NOMO-1 (cell line): ENCODE measurements around the gene STARD10.

ENCODE experiments used
- DNase-seq, 2 experiments: peaks; one replicate each; lab custom pipeline; 2025; ENCODE audit not compliant: unreplicated experiment in 2 of 2; lab: John Stamatoyannopoulos, UW

STARD10 gene

DNA sequence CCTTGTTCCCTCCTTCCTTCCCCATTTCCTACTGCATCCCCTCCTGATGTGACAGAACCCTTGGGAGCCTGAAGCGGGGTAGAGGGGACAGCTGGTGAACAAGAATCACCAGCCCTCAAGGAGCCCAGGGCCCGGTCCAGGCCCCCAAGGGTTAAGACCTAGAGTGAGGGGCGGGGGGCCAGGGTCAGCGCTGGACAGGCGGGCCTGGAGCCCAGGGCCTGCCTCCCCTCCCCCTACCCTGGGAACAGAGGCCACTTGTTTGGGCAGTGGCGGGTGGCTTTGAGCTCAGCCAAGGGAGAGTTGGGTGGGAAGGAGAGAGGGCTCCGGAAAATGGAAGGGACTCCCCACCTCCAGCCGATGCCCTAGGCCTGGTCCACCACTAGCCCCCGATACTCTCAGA is 43.8 kb downstream of the STARD10 start:
- DNase-seq = no peak

- DNase-seq = no peak
Observed at GRCh38 chr11:72747289-72747855, 46.5 kb downstream of the STARD10 start.

DNA sequence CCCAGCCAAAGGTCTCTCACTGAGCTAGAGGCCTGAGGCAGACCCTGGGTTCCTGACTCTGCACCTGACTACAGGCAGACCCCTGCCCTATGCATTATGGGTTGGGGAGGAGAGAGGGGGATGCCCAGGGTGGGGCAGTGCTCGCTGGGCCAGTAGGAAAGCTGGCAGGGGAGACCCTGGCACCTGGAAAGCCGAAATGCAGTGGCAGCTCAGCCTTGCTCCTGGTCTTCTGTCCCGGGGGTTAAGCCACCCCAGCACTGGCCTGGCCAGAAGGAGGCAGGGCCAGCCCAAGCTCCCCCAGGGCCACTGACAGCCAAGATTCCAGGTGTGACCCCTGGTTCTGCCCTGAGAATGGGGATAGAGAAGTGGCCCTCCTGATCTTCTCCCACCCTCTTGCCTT is 47.0 kb downstream of the STARD10 start:
- no peak for DNase-seq

GRCh38 chr11:72745925-72746550 is 47.8 kb downstream of the STARD10 start:
- DNase-seq = no peak

DNA sequence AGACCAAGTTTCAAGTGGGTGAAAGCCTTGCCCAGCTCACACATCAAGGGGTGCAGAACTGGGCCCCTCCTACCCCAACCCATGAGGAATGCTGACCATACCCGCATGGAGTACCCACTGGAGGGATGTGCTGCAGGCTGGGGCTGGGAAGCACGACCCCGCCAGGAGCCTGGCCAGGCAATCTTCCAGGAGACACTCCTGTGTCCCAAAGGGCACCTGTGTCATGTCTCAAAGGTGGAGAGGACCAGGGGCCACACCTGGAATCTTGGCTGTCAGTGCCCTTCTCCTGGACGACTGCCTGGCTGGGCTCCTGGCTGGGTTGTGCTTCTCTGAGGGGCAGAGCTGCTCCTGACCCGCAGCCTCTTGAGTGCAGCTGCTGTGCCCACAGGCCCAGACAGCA is 48.3 kb downstream of the STARD10 start:
- no peak for DNase-seq

DNA sequence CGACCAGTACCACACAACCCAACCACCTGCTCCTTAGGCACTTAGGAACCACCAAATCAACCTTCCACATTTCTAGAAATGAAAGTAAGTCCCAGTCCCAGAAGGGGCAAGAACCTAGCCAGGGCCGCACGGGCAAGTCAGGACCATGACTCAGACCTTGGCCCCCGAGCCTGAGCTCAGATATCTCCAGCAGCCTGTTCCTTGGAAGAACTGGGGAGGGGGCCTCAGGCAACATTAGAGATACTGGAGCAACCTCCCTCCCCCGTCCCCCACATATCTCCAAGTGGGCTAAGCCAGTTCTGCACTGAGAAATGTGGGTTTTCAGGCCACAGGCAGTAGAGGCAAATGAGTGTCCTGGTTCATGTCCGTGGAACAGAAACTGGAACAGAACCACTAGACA is 49.4 kb downstream of the STARD10 start:
- no peak for DNase-seq

- peak in 1 of 2 experiments; percentile 17 for DNase-seq
Observed at GRCh38 chr11:72743321-72744221, 50.3 kb downstream of the STARD10 start.

- DNase-seq = no peak
Observed at GRCh38 chr11:72742513-72743320, 51.1 kb downstream of the STARD10 start.

GRCh38 chr11:72741849-72742512 is 51.9 kb downstream of the STARD10 start:
- peak; percentile 15 to 35 for DNase-seq

GRCh38 chr11:72741429-72741833 is 52.4 kb downstream of the STARD10 start:
- DNase-seq = peak; percentile 36 to 60

GRCh38 chr11:72740562-72741428 is 53.1 kb downstream of the STARD10 start:
- no peak for DNase-seq

GRCh38 chr11:72740060-72740424 is 53.8 kb downstream of the STARD10 start:
- DNase-seq = no peak

DNA sequence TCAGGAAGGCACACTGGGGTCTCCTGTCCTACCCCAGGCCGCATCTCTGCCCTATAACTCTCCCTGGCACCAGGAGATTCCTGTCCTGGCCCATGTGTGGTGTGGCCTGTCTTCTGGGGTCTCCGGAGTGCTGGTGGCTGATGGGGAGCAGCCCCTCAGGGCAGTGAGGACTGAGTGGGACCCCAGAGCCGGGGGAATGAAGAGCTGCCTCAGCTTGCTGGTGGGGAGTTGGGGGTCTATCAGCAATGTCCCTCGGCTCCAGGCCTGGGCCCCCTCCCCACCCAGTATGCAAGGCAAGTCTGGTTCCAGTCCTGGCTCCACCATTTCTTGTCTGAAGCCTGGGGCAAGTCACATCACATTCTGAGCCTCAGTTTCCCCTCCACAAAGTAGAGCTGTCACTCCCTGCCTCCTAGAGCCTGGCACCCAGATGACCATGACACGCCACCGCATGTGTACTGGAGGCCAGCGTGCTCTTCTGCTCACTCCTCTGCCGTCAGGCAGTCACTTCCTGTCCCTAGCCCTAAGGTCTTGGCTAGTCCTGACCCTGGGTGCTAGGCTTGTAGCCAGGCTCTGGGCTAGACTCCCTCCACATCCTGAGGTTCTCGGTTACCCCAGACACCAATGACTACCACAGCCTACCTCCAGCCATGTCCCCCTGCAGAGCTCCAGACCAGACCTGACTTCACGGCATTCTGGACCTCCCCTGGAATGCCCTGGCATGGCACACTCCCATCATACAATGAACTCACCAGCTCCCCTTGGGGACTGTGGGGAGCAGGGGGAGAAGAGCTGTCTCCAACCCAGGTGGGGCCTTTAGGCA is 54.4 kb downstream of the STARD10 start:
- no peak for DNase-seq

GRCh38 chr11:72738199-72739141 is 55.4 kb downstream of the STARD10 start:
- peak; percentile 77 to 84 for DNase-seq

DNA sequence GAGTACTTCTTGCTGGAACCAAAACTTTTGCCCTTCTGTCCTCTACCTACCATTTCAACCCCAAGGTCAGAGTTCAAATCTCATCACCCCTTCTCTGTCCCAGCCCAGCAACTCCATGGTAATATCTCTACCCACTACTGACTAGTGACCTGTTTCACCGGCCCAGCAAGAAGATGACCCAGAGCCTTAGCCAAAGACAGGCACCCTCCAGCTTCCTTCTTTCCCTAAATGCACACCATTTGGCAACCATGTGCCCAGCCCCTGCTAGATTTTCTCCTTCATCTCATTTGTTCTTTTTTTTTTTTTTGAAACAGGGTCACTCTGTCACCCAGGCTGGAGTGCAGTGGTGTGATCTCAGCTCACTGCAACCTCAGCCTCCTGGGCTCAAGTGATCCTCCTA is 56.5 kb downstream of the STARD10 start:
- DNase-seq = no peak

DNA sequence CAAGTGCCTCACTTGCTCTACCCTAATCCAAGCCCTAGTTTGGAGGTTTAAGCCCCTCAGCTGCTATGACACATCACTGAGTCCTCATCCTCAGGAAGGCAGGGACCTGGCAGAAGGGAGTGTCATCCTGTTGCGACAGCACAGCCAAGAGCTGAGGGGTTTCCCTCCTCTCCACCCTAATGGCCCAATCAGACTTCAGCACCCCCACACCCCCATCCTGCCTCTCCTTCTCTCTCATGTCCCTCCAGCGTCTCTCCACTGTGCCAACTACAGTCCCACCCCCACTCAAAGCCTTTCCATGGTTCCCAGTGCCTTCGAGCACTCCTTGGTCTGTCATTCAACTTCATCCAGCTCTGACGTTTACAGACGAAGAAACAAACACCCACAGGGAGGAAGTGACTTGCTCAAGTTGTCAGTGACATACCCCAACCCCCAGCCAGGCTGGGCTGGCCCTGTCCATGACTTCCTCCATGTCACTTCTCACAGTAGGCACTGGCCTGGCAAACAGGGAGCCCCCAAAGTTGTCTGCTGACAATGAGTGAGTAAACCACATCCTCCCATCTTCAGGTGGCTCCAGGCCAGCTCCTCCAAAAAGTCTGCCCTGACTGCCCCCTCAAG is 57.3 kb downstream of the STARD10 start:
- DNase-seq = peak; percentile 81 to 91

- peak in 1 of 2 experiments; percentile 10 for DNase-seq
Observed at GRCh38 chr11:72735495-72736027, 58.3 kb downstream of the STARD10 start.
